HG02642 (cell line): ENCODE measurements around the gene TRIO.

Experiments
- ATAC-seq: cut with Tn5 transposase; IDR thresholded peaks from one replicate; pipeline ENCODE4 v1.9.1; 2021; ENCODE audit warnings: mild to moderate bottlenecking; ENCODE audit not compliant: unreplicated experiment, poor library complexity

TRIO gene

GRCh38 chr5:14505310-14506139 lies 362.4 kb downstream of the TRIO start:
- ATAC-seq = no peak

GRCh38 chr5:14506140-14506538 lies 363.0 kb downstream of the TRIO start:
- no peak for ATAC-seq

- no peak for ATAC-seq
Measured at GRCh38 chr5:14506661-14507060, 363.5 kb downstream of the TRIO start.

GRCh38 chr5:14507156-14507941 lies 364.2 kb downstream of the TRIO start:
- ATAC-seq = no peak

- no peak for ATAC-seq
Measured at GRCh38 chr5:14508046-14508445, 364.9 kb downstream of the TRIO start.

- no peak for ATAC-seq
Measured at GRCh38 chr5:14509556-14509955, 366.4 kb downstream of the TRIO start.

- ATAC-seq = no peak
Measured at GRCh38 chr5:14510156-14510734, 367.1 kb downstream of the TRIO start.

- no peak for ATAC-seq
Measured at GRCh38 chr5:14510880-14511279, 367.7 kb downstream of the TRIO start.

- no peak for ATAC-seq
Measured at GRCh38 chr5:14512574-14512973, 369.4 kb downstream of the TRIO start.

GRCh38 chr5:14513266-14513665 lies 370.1 kb downstream of the TRIO start:
- ATAC-seq = no peak

GRCh38 chr5:14516901-14517300 lies 373.8 kb downstream of the TRIO start:
- no peak for ATAC-seq

- no peak for ATAC-seq
Measured at GRCh38 chr5:14518638-14519037, 375.5 kb downstream of the TRIO start.

- no peak for ATAC-seq
Measured at GRCh38 chr5:14521748-14522147, 378.6 kb downstream of the TRIO start.

- ATAC-seq = no peak
Measured at GRCh38 chr5:14522721-14523120, 379.6 kb downstream of the TRIO start.

- no peak for ATAC-seq
Measured at GRCh38 chr5:14523243-14524034, 380.3 kb downstream of the TRIO start.

- ATAC-seq = no peak
Measured at GRCh38 chr5:14525397-14525796, 382.3 kb downstream of the TRIO start.

GRCh38 chr5:14526493-14526892 lies 383.4 kb downstream of the TRIO start:
- ATAC-seq = no peak

- no peak for ATAC-seq
Measured at GRCh38 chr5:14528115-14528514, 385.0 kb downstream of the TRIO start.

GRCh38 chr5:14528926-14529325 lies 385.8 kb downstream of the TRIO start:
- ATAC-seq = no peak

GRCh38 chr5:14531668-14532067 lies 388.5 kb downstream of the TRIO start:
- ATAC-seq = no peak
